A549 (cell line): ENCODE measurements around the gene CNGA2. TPM values are rescaled to one million over a fixed set of nuclear protein-coding genes. Genes with fewer than 3 reads are reported as not detected.

Experiments
- ATAC-seq, 2 experiments: fragments of 200-7000 bp in 1 of 2; fragments of >200 bp in 1 of 2; cut with Nextera tagmentation in 1 of 2; cut with Tn5 transposase in 1 of 2; 3 replicates each; pipeline versions ENCODE4 v1.8.0 to v1.9.1; 2018 to 2020; ENCODE audit warnings: mild to moderate bottlenecking in 1 of 2, moderate library complexity in 1 of 2
- CTCF ChIA-PET: fragments of 300-600 bp; sonication (Branson Sonifier 250); formaldehyde crosslinking; extraction: SDS; loops from one replicate; lab custom pipeline; 2021; ENCODE audit warnings: antibody characterized with exemption, inconsistent platforms; lab: Yijun Ruan, JAX
- POLR2A ChIA-PET: fragments of 350-600 bp; formaldehyde crosslinking; extraction: SDS; loops from one replicate; lab custom pipeline; 2021; ENCODE audit warnings: antibody characterized with exemption, inconsistent platforms; lab: Yijun Ruan, JAX
- DNase-seq, 2 experiments: peaks; one replicate each; pipeline versions ENCODE4 v3.0.0 to v3.0.0-alpha.2; 2011 to 2016; ENCODE audit warnings: low read depth in 1 of 2, low spot score in 1 of 2
- FAIRE-seq: peaks from 2 replicates; lab custom pipeline; 2011; peaks lifted over from hg19 to GRCh38; lab: Jason Lieb, UNC
- H3K27ac ChIP-seq, 2 experiments: fragments of >200 bp; sonication (Bioruptor Twin); formaldehyde crosslinking; 3 replicates each; pipeline ENCODE4 v1.5.1; 2016 to 2017
- H3K4me1 ChIP-seq: fragments of >200 bp; sonication (Bioruptor Twin); formaldehyde crosslinking; 3 replicates; pipeline ENCODE4 v1.6.1; 2016
- H3K4me2 ChIP-seq: fragments of >200 bp; sonication (Bioruptor Twin); formaldehyde crosslinking; 3 replicates; pipeline ENCODE4 v1.6.1; 2016
- H3K4me3 ChIP-seq: fragments of >200 bp; sonication (Bioruptor Twin); formaldehyde crosslinking; 3 replicates; pipeline ENCODE4 v1.5.1; 2016
- H3K9me3 ChIP-seq: fragments of >200 bp; sonication (Bioruptor Twin); formaldehyde crosslinking; 3 replicates; pipeline ENCODE4 v1.6.1; 2016
- CHD4 ChIP-seq: fragments of 200-600 bp; sonication (generic); IDR thresholded peaks from 2 replicates; pipeline ENCODE4 v1.6.1; 2016; ENCODE audit warnings: antibody characterized with exemption, mild to moderate bottlenecking, borderline replicate concordance
- EHMT2 ChIP-seq: fragments of 200-600 bp; sonication (generic); IDR thresholded peaks from 2 replicates; pipeline ENCODE4 v1.6.1; 2016; ENCODE audit warnings: antibody characterized with exemption, low read depth, mild to moderate bottlenecking, moderate library complexity
- FOSB ChIP-seq: fragments of 250-450 bp; sonication (Bioruptor Pico); IDR thresholded peaks from 2 replicates; pipeline ENCODE4 v1.5.0; 2020; ENCODE audit warnings: mild to moderate bottlenecking, moderate library complexity
- FOSL2 ChIP-seq, 2 experiments: fragments of 450-650 bp in 1 of 2; fragments of >200 bp in 1 of 2; sonication (Bioruptor Twin) in 1 of 2; formaldehyde crosslinking; IDR thresholded peaks; 2 replicates each; pipeline versions ENCODE4 v1.5.0 to v1.6.1; 2016 to 2020; ENCODE audit warnings: mild to moderate bottlenecking in 1 of 2, moderate library complexity in 1 of 2
- FOXS1 ChIP-seq: fragments of 250-450 bp; sonication (Bioruptor Pico); IDR thresholded peaks from 2 replicates; pipeline ENCODE4 v1.5.0; 2020; ENCODE audit warnings: mild to moderate bottlenecking, moderate library complexity
- GATA3 ChIP-seq: IDR thresholded peaks from 2 replicates; pipeline ENCODE4 v1.6.1; 2012; ENCODE audit warnings: borderline replicate concordance
- HDAC2 ChIP-seq: fragments of 200-600 bp; sonication (generic); IDR thresholded peaks from 2 replicates; pipeline ENCODE4 v1.6.1; 2016
- HOXB13 ChIP-seq: fragments of 250-450 bp; sonication (Bioruptor Pico); IDR thresholded peaks from 2 replicates; pipeline ENCODE4 v1.5.0; 2020; ENCODE audit warnings: low read depth, mild to moderate bottlenecking, moderate library complexity
- HOXB5 ChIP-seq: fragments of 250-450 bp; sonication (Bioruptor Pico); IDR thresholded peaks from 2 replicates; pipeline ENCODE4 v1.5.0; 2020; ENCODE audit warnings: mild to moderate bottlenecking, moderate library complexity
- MAZ ChIP-seq: fragments of 150-350 bp; IDR thresholded peaks from 2 replicates; pipeline ENCODE4 v1.6.1; 2014; ENCODE audit warnings: antibody characterized with exemption, low read depth, low read length, borderline replicate concordance
- MYC ChIP-seq: IDR thresholded peaks from 2 replicates; pipeline ENCODE4 v1.6.1; 2012; ENCODE audit warnings: mild to moderate bottlenecking, inconsistent platforms, low read length, improper control_type of control experiment, borderline replicate concordance
- NFE2L2 ChIP-seq: fragments of 150-350 bp; conservative IDR thresholded peaks from 2 replicates; pipeline ENCODE4 v1.6.1; 2014; ENCODE audit warnings: low read length
- POLR2AphosphoS2 ChIP-seq: conservative IDR thresholded peaks from 2 replicates; pipeline ENCODE4 v1.6.1; 2012; ENCODE audit warnings: low read length, improper control_type of control experiment, inconsistent platforms
- TP53 ChIP-seq: fragments of 250-450 bp; sonication (Bioruptor Pico); IDR thresholded peaks from 2 replicates; pipeline ENCODE4 v1.5.0; 2021; ENCODE audit warnings: mild to moderate bottlenecking, moderate library complexity
- ZC3H11A ChIP-seq: fragments of 450-650 bp; IDR thresholded peaks from 2 replicates; pipeline ENCODE4 v1.6.1; 2014; ENCODE audit warnings: antibody characterized with exemption, mild to moderate bottlenecking
- WGBS: methylation state at CpG from one replicate; pipeline ENCODE4 v1.1.6; 2017; ENCODE audit errors: missing lambda C conversion rate; 5-methylcytosine and 5-hydroxymethylcytosine counted together
- polyA plus RNA-seq, 4 experiments: library from polyadenylated mRNA; depleted of rRNA in 3 of 4; stranded (reverse); fragments of >200 nt; fragmentation: RNase III in 1 of 4; extraction: RNeasy Plus Mini Kit Qiagen cat#74134 plus additional on column Dnase treatment in 1 of 4; gene quantifications; 2 replicates in 3 of 4; 3 replicates in 1 of 4; pipeline ENCODE4 v1.2.3, GENCODE V29; 2011 to 2017
- TF ChIP-seq, protein P1 (sequence below): fragments of >200 bp; sonication (Bioruptor Twin); formaldehyde crosslinking; IDR thresholded peaks from 3 replicates; pipeline ENCODE4 v1.5.1; 2016
- TF ChIP-seq, protein P2 (sequence below): fragments of 450-650 bp; IDR thresholded peaks from 2 replicates; pipeline ENCODE4 v1.6.1; 2014; ENCODE audit warnings: antibody characterized with exemption
- TF ChIP-seq, protein P3 (sequence below): fragments of 250-450 bp; sonication (Bioruptor Pico); IDR thresholded peaks from 2 replicates; pipeline ENCODE4 v1.5.0; 2021; ENCODE audit warnings: mild to moderate bottlenecking, moderate library complexity, borderline replicate concordance
- TF ChIP-seq, protein P4 (sequence below): fragments of 250-450 bp; sonication (Bioruptor Pico); IDR thresholded peaks from 2 replicates; pipeline ENCODE4 v1.5.0; 2020; ENCODE audit warnings: low read depth, mild to moderate bottlenecking, moderate library complexity

CNGA2 gene
- polyA plus RNA-seq, 2 of the 4 experiments (the other 2 are of a cell fraction): not detected

DNA sequence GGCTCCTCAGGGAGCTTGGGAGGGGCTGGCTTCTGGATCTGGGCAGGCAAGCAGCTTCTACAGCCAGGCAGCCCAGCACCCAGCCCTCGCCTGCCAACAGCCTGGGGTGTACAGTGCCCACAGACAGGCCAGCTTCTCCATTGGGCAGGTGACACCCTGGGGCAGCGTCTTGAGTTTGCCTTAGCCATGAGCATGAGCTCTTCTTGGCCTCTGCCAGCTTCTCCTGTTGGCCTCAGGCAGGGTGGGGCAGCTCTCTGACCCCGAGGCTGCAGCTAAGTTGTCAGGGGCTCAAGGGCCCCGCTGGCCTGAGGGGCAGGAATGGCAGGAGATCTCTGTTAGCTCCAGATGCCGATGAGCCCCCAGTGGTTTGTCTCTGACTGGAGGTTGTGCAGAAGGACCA is 7.8 kb upstream of the CNGA2 start:
- Histone ChIP-seq H3K27ac (no peak overlapping the region), H3K4me1 (no peaks in the 10 kb centered on the region), H3K4me3 (no peak overlapping the region), H3K9me3 (no peaks in the 10 kb centered on the region), H3K4me2 (no peak overlapping the region)
- TF ChIP-seq HOXB5: no peak
- TF ChIP-seq, protein P1, sequence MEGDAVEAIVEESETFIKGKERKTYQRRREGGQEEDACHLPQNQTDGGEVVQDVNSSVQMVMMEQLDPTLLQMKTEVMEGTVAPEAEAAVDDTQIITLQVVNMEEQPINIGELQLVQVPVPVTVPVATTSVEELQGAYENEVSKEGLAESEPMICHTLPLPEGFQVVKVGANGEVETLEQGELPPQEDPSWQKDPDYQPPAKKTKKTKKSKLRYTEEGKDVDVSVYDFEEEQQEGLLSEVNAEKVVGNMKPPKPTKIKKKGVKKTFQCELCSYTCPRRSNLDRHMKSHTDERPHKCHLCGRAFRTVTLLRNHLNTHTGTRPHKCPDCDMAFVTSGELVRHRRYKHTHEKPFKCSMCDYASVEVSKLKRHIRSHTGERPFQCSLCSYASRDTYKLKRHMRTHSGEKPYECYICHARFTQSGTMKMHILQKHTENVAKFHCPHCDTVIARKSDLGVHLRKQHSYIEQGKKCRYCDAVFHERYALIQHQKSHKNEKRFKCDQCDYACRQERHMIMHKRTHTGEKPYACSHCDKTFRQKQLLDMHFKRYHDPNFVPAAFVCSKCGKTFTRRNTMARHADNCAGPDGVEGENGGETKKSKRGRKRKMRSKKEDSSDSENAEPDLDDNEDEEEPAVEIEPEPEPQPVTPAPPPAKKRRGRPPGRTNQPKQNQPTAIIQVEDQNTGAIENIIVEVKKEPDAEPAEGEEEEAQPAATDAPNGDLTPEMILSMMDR: no peak
- TF ChIP-seq FOSL2 (IDR thresholded peaks at IDR 0.05): no peak
- no peak for TF ChIP-seq FOSL2 (CRISPR knock-in tag; IDR thresholded peaks at IDR 0.05)
- no peak for TF ChIP-seq ZC3H11A
- no peak for TF ChIP-seq EHMT2
- TF ChIP-seq POLR2AphosphoS2: no peak
- TF ChIP-seq MYC: no peak
- TF ChIP-seq TP53: no peak
- TF ChIP-seq, protein P2, sequence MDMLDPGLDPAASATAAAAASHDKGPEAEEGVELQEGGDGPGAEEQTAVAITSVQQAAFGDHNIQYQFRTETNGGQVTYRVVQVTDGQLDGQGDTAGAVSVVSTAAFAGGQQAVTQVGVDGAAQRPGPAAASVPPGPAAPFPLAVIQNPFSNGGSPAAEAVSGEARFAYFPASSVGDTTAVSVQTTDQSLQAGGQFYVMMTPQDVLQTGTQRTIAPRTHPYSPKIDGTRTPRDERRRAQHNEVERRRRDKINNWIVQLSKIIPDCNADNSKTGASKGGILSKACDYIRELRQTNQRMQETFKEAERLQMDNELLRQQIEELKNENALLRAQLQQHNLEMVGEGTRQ: no peak
- TF ChIP-seq MAZ: no peak
- no peak for TF ChIP-seq HDAC2
- TF ChIP-seq FOXS1 (CRISPR knock-in tag): no peak
- no peak for TF ChIP-seq NFE2L2
- no peak for TF ChIP-seq GATA3
- TF ChIP-seq FOSB: no peak
- TF ChIP-seq HOXB13: no peak
- no peak for TF ChIP-seq CHD4
- TF ChIP-seq, protein P3, sequence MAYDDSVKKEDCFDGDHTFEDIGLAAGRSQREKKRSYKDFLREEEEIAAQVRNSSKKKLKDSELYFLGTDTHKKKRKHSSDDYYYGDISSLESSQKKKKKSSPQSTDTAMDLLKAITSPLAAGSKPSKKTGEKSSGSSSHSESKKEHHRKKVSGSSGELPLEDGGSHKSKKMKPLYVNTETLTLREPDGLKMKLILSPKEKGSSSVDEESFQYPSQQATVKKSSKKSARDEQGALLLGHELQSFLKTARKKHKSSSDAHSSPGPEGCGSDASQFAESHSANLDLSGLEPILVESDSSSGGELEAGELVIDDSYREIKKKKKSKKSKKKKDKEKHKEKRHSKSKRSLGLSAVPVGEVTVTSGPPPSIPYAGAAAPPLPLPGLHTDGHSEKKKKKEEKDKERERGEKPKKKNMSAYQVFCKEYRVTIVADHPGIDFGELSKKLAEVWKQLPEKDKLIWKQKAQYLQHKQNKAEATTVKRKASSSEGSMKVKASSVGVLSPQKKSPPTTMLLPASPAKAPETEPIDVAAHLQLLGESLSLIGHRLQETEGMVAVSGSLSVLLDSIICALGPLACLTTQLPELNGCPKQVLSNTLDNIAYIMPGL: no peak
- POLR2A ChIA-PET: no interaction called here
- WGBS: no CpG with 5 or more reads among the region's 5 CpGs
- CTCF ChIA-PET: interaction anchor here (1.5 to 3.2 kb wide), 2 partner anchors 13 to 27 kb away, joined by 4 to 12 read pairs; no protein-coding TSS in a partner anchor
- FAIRE-seq (no peak), ATAC-seq (no peak), DNase-seq (no peak)

DNA sequence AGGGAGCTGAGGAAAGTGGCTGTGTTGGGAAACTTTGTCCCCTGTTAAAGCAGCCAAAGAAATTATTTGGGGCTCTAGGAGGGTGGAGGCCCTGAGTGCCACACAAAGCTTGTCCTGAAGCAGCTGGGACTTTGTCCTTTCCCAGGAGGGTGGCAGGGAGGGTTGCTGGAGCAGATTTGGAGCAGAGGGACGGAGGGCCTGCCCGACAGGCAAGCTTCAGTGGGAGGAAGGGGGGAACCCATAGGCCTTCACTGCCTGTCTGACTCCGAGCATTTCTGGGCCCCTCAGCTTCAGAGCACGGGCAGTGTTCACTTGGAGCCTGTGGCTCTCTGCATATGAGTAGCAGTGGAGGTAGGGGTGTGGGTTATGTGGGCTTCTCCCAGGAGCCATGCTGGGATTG is 7.2 kb upstream of the CNGA2 start:
- POLR2A ChIA-PET: no interaction called here
- WGBS: 0% methylated on average over 2 of the region's 4 CpGs
- Histone ChIP-seq H3K4me1 (no peaks in the 10 kb centered on the region), H3K9me3 (no peaks in the 10 kb centered on the region), H3K4me2 (no peak overlapping the region), H3K27ac (no peak overlapping the region), H3K4me3 (no peak overlapping the region)
- FAIRE-seq: no peak
- no peak for DNase-seq
- CTCF ChIA-PET: interaction anchor here (3.2 kb wide), 1 partner anchor 14 kb away, joined by 12 read pairs; no protein-coding TSS in a partner anchor
- TF ChIP-seq, protein P4, sequence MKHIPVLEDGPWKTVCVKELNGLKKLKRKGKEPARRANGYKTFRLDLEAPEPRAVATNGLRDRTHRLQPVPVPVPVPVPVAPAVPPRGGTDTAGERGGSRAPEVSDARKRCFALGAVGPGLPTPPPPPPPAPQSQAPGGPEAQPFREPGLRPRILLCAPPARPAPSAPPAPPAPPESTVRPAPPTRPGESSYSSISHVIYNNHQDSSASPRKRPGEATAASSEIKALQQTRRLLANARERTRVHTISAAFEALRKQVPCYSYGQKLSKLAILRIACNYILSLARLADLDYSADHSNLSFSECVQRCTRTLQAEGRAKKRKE: no peak
- TF ChIP-seq, all 56 proteins: peak for 0
- no peak for ATAC-seq
